Endothelial cell of umbilical vein (primary cell): ENCODE results near the gene TMCC3. TPM values are rescaled to one million over a fixed set of nuclear protein-coding genes. Genes with fewer than 3 reads are reported as not detected.

ENCODE experiments used
- BruUV-seq: library from RNA; stranded (reverse); fragments of 400-500 nt; replicated peaks from 2 replicates; lab custom pipeline; 2021; lab: Mats Ljungman, UMichigan
- CTCF ChIA-PET: fragments of 300-600, 350-600 bp; sonication (Branson Sonifier 250); formaldehyde crosslinking; loops from one replicate; lab custom pipeline; 2021; ENCODE audit warnings: antibody characterized with exemption, inconsistent platforms; lab: Charles Lee
- POLR2A ChIA-PET: fragments of 300-600, 350-600 bp; sonication (Branson Sonifier 250); formaldehyde crosslinking; loops from one replicate; lab custom pipeline; 2021; ENCODE audit warnings: antibody characterized with exemption, inconsistent platforms; lab: Charles Lee
- DNase-seq: peaks from one replicate; pipeline ENCODE4 v3.0.0-alpha.2; 2011; ENCODE audit warnings: low read depth, low spot score
- FAIRE-seq: peaks from 2 replicates; lab custom pipeline; 2011; peaks lifted over from hg19 to GRCh38; lab: Jason Lieb, UNC
- H2AFZ ChIP-seq: 2 replicates; pipeline ENCODE4 v1.6.0; 2012; ENCODE audit warnings: low read depth, low read length, control low read depth, inconsistent platforms
- H3K27ac ChIP-seq: 2 replicates; pipeline ENCODE4 v1.5.1; 2011; ENCODE audit warnings: low read depth, mild to moderate bottlenecking, control low read depth, low read length, moderate library complexity; ENCODE audit not compliant: insufficient read depth
- H3K27me3 ChIP-seq, 2 experiments: 2 replicates each; pipeline versions ENCODE4 v1.6.0 to v1.6.1; 2011; ENCODE audit warnings: low read length in 2 of 2, mixed read lengths in 1 of 2; ENCODE audit not compliant: control insufficient read depth in 2 of 2, insufficient read depth in 2 of 2
- H3K36me3 ChIP-seq, 2 experiments: 2 replicates in 1 of 2; 3 replicates in 1 of 2; pipeline ENCODE4 v1.5.1; 2011; ENCODE audit warnings: low read length in 2 of 2, mild to moderate bottlenecking in 1 of 2, moderate library complexity in 1 of 2; ENCODE audit not compliant: control insufficient read depth in 2 of 2, insufficient read depth in 2 of 2; ENCODE audit errors: extremely low read depth in 1 of 2
- H3K4me1 ChIP-seq: 3 replicates; pipeline ENCODE4 v1.5.1; 2011; ENCODE audit warnings: mild to moderate bottlenecking, low read length; ENCODE audit not compliant: control insufficient read depth, insufficient read depth; ENCODE audit errors: extremely low read depth
- H3K4me2 ChIP-seq: 2 replicates; pipeline ENCODE4 v1.6.1; 2011; ENCODE audit warnings: low read length, control low read depth, mixed read lengths; ENCODE audit not compliant: insufficient read depth
- H3K4me3 ChIP-seq, 3 experiments: fragments of 200-600 bp in 1 of 3; sonication (generic), shearing (Covaris generic) in 1 of 3; replicated peaks in 1 of 3; 2 replicates each; pipeline ENCODE4 v1.5.1; 2011 to 2016; ENCODE audit warnings: control low read depth in 3 of 3, low read length in 3 of 3, mild to moderate bottlenecking in 2 of 3, inconsistent platforms in 1 of 3, low read depth in 1 of 3, moderate library complexity in 1 of 3; ENCODE audit not compliant: insufficient read depth in 1 of 3
- H3K79me2 ChIP-seq: 2 replicates; pipeline ENCODE4 v1.6.0; 2012; ENCODE audit warnings: low read length, inconsistent platforms; ENCODE audit not compliant: control insufficient read depth, insufficient read depth
- H3K9ac ChIP-seq: replicated peaks from 2 replicates; pipeline ENCODE3; 2011; ENCODE audit warnings: low read length, control low read depth; ENCODE audit not compliant: insufficient read depth; ENCODE audit errors: extremely low read depth
- H3K9me1 ChIP-seq: replicated peaks from 3 replicates; pipeline ENCODE4 v1.6.0; 2011; ENCODE audit warnings: mild to moderate bottlenecking, low read length; ENCODE audit not compliant: control insufficient read depth, insufficient read depth; ENCODE audit errors: extremely low read depth
- H3K9me3 ChIP-seq: replicated peaks from 2 replicates; pipeline ENCODE4 v1.5.1; 2012; ENCODE audit warnings: low read length, inconsistent platforms; ENCODE audit not compliant: control insufficient read depth, insufficient read depth
- H4K20me1 ChIP-seq: replicated peaks from 2 replicates; pipeline ENCODE3; 2011; ENCODE audit warnings: mild to moderate bottlenecking, low read length; ENCODE audit not compliant: control insufficient read depth, insufficient read depth; ENCODE audit errors: extremely low read depth
- CTCF ChIP-seq, 2 donors: IDR thresholded peaks; 1 replicate in 1 of 2; 2 replicates in 1 of 2; pipeline ENCODE4 v1.5.1; 2011; ENCODE audit warnings: low read length in 2 of 2, mild to moderate bottlenecking in 2 of 2, moderate library complexity in 2 of 2, control low read depth in 1 of 2, inconsistent platforms in 1 of 2, low read depth in 1 of 2; ENCODE audit not compliant: insufficient read depth in 1 of 2; ENCODE audit errors: extremely low read depth in 1 of 2
- EZH2 ChIP-seq: IDR thresholded peaks from 2 replicates; pipeline ENCODE4 v1.6.1; 2012; ENCODE audit warnings: borderline replicate concordance, low read depth, mild to moderate bottlenecking, moderate library complexity, low read length, inconsistent platforms; ENCODE audit not compliant: severe bottlenecking
- FOS ChIP-seq: IDR thresholded peaks from 2 replicates; pipeline ENCODE4 v1.6.1; 2011; ENCODE audit warnings: mild to moderate bottlenecking, low read length, moderate library complexity, borderline replicate concordance; ENCODE audit not compliant: insufficient read depth
- GATA2 ChIP-seq: IDR thresholded peaks from 2 replicates; pipeline ENCODE4 v1.7.0; 2011; ENCODE audit warnings: low read depth, mild to moderate bottlenecking, moderate library complexity, mixed read lengths, low read length; ENCODE audit not compliant: insufficient read length, insufficient read depth
- JUN ChIP-seq: IDR thresholded peaks from 2 replicates; pipeline ENCODE4 v1.6.1; 2011; ENCODE audit warnings: borderline replicate concordance, low read depth; ENCODE audit not compliant: insufficient read length, insufficient read depth
- MAX ChIP-seq: IDR thresholded peaks from 2 replicates; pipeline ENCODE4 v1.6.1; 2011; ENCODE audit not compliant: insufficient read depth, insufficient read length
- MYC ChIP-seq: IDR thresholded peaks from one replicate; pipeline ENCODE4 v1.6.1; 2011; ENCODE audit warnings: mild to moderate bottlenecking, low read depth, low read length
- POLR2A ChIP-seq: IDR thresholded peaks from 2 replicates; pipeline ENCODE4 v1.6.1; 2012; ENCODE audit warnings: low read depth, mild to moderate bottlenecking, control low read depth, low read length
- POLR2AphosphoS5 ChIP-seq: IDR thresholded peaks from 2 replicates; pipeline ENCODE4 v1.6.1; 2012; ENCODE audit warnings: low read depth, mild to moderate bottlenecking, control low read depth, low read length, moderate library complexity; ENCODE audit not compliant: insufficient read depth
- dilution Hi-C: fragments of 300-500 bp; cut with MboI; formaldehyde crosslinking; loops from one replicate; pipeline ENCODE4 v1.15.0; 2019; ENCODE audit warnings: low sequenced_read_pairs; ENCODE audit not compliant: extremely low pct_ligation_motif_present
- intact Hi-C: fragments of 100-400 bp; cut with micrococcal nuclease; formaldehyde crosslinking; loops from one replicate; pipeline ENCODE4 v1.10.0; 2022
- polyA plus RNA-seq, 4 experiments: library from polyadenylated mRNA; depleted of rRNA in 3 of 4; stranded (reverse) in 3 of 4; unstranded in 1 of 4; fragments of >200 nt; gene quantifications; 2 replicates each; pipeline versions ENCODE4 v1.2.1 to v1.2.3, GENCODE V29; 2011 to 2012; ENCODE audit warnings: missing spikeins in 1 of 4
- total RNA-seq: library from RNA; stranded (reverse); gene quantifications from 2 replicates; pipeline ENCODE4 v1.2.3, GENCODE V29; 2021

Gene TMCC3
- total and polyA plus RNA-seq, 2 donors (not counting 3 experiments of a cell fraction or from before 2014, with no cell fraction given), result 13.5 to 30.4 TPM

- Histone ChIP-seq H3K9ac (no peak overlapping the region), H3K4me1 (no peaks in the 10 kb centered on the region), H3K27ac (no peak overlapping the region), H3K27me3 (no peaks in the 10 kb centered on the region), H3K79me2 (no peaks in the 10 kb centered on the region), H2AFZ (no peak overlapping the region), H3K4me3 (no peak overlapping the region), H4K20me1 (no peaks in the 10 kb centered on the region), H3K9me1 (no peaks in the 10 kb centered on the region), H3K36me3 (no peaks in the 10 kb centered on the region), H3K4me2 (no peak overlapping the region), H3K9me3 (no peaks in the 10 kb centered on the region)
- no TSS peak for BruUV-seq
- no peak for FAIRE-seq
- dilution Hi-C loops (no loop called here), intact Hi-C loops (loop anchor here (5.0 kb wide), 1 partner anchor 388 kb away; the partner anchor contains the start of gene PLXNC1)
- POLR2A ChIA-PET, result no interaction called here
- CTCF ChIA-PET, result interaction anchor here (0.5 to 3.0 kb wide), 9 partner anchors 10 to 1032 kb away, joined by 3 to 43 read pairs (median 3); no protein-coding TSS in a partner anchor
- no peak for DNase-seq
- TF ChIP-seq MYC (no peak), GATA2 (no peak), EZH2 (no peak), FOS (no peak), JUN (no peak), POLR2AphosphoS5 (no peak), POLR2A (no peak), CTCF (IDR thresholded peaks at IDR 0.05; ENCODE audit: extremely low read depth in 1 of 2, insufficient read depth in 1 of 2, low read depth in 1 of 2, low read length in 2 of 2) (no peak), MAX (no peak)
Observed at GRCh38 chr12:94534774-94535509, 115.4 kb downstream of the TMCC3 start.
